CD4-positive, alpha-beta T cell treated with Interleukin-6 for 4 hours (primary cell): ENCODE data around the gene CPEB1.
A peak's percentile ranks its signal among the peaks of the same experiment; 100 is the strongest.
"Not testable (repeated sequence)": the region's sequence is repeated elsewhere in the genome, so short reads cannot be mapped to it uniquely, and the experiment has no call there.

Experiments
- DNase-seq: peaks from one replicate; pipeline ENCODE4 v3.0.0-alpha.2; 2020; ENCODE audit warnings: mixed read lengths

Gene CPEB1

GRCh38 chr15:82540055-82540983 is 106.8 kb downstream of the CPEB1 start, which contains the start of gene RPS17:
Gene RPS17 (minus strand): TSS chr15:82540457. CDS start chr15:82540428, 29 bp downstream.
- peak; percentile 98 for DNase-seq

GRCh38 chr15:82539691-82540054 is 107.5 kb downstream of the CPEB1 start:
- DNase-seq = no peak

GRCh38 chr15:82538961-82539690 is 108.0 kb downstream of the CPEB1 start:
- DNase-seq = no peak

GRCh38 chr15:82537351-82537908 is 109.7 kb downstream of the CPEB1 start:
- no peak for DNase-seq

- DNase-seq = no peak
These were observed 110.5 kb downstream of the CPEB1 start for GRCh38 chr15:82536409-82537350.

- DNase-seq = no peak
These were observed 111.4 kb downstream of the CPEB1 start for GRCh38 chr15:82535566-82536408.

- DNase-seq = not testable (repeated sequence)
These were observed 112.0 kb downstream of the CPEB1 start for GRCh38 chr15:82535151-82535550.

- DNase-seq = not testable (repeated sequence)
These were observed 112.7 kb downstream of the CPEB1 start for GRCh38 chr15:82534457-82534861.

- no peak for DNase-seq
These were observed 113.4 kb downstream of the CPEB1 start for GRCh38 chr15:82533801-82534200.

- DNase-seq = no peak
These were observed 114.1 kb downstream of the CPEB1 start for GRCh38 chr15:82532991-82533481.

GRCh38 chr15:82532383-82532990 is 114.7 kb downstream of the CPEB1 start:
- no peak for DNase-seq

GRCh38 chr15:82531496-82532382 is 115.4 kb downstream of the CPEB1 start:
- DNase-seq = no peak

- DNase-seq = peak; percentile 66
These were observed 116.4 kb downstream of the CPEB1 start for GRCh38 chr15:82530606-82531379.

GRCh38 chr15:82530006-82530405 is 117.2 kb downstream of the CPEB1 start:
- DNase-seq = no peak

GRCh38 chr15:82513587-82513986 is 133.6 kb downstream of the CPEB1 start:
- DNase-seq = not testable (repeated sequence)

GRCh38 chr15:82507693-82508092 is 139.5 kb downstream of the CPEB1 start:
- DNase-seq = not testable (repeated sequence)

GRCh38 chr15:82507087-82507486 is 140.1 kb downstream of the CPEB1 start:
- not testable (repeated sequence) for DNase-seq

GRCh38 chr15:82505842-82506241 is 141.3 kb downstream of the CPEB1 start:
- not testable (repeated sequence) for DNase-seq

- not testable (repeated sequence) for DNase-seq
These were observed 143.1 kb downstream of the CPEB1 start for GRCh38 chr15:82504074-82504473.
